ENCODE measurements around the gene CEP76.
"Not testable (repeated sequence)": the region's sequence is repeated elsewhere in the genome, so short reads cannot be mapped to it uniquely, and the experiment has no call there.

The CEP76 gene

DNA sequence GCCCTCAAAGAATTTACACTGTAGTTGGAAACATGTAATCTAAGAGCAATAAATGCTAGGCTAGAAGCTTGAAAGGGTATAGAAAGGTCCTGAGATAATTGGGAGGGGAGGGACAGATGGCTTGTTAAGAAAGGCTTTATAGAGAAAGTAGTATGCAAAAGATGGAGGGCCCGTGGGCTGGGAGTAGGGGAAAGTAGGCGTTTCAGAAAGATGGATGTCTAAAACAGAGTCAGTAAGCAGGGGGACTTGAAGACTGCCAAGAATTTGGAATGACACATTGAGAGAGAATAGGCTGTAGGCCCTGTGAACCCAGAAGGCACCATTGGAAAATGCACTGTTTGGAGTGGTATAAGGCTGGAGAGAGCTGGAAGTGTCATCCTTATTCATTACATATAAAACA is 1.1 kb upstream of the CEP76 start:
- peak; percentile 22 for DNase-seq

DNA sequence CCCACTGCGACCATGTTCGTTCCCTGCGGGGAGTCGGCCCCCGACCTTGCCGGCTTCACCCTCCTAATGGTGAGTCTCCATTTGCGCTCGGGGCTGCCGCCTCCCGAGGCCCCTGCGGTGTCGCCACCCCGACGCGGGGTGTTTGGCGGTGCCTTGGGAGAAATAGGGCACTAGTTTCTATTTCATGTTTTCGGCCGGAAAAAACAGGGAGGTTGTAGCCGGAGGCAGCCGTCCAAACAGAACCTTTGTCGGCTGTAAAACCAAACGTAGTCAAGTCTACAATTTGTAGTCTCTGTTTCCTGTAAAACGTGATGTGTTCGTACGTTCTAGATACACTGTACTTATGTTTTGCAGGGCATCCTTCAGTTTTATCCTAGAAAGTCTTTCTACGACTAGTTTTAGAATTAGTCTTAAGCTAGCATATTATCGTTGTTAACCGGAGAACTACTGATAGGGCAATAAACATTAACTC is 609 bp upstream of the CEP76 start:
- DNase-seq, result no peak

DNA sequence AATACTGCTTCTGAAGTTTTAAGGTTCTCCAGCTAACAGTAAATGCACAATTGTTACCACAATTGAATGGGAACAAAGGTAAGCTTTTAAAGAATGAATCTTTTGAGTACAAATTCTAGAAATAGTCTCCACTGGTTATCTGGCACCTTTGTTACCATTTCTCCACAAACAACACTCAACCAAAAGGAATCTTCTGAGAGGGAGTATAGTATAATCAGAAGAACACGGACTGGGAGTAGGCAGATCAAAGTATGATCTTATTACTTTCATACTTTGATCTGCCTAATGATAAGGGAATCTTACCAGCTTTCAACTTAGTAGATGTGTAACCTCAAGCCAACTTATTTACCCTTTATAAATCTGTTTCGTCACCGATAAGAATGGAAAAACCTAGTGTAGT is 1.4 kb downstream of the CEP76 start:
- no peak for DNase-seq

DNA sequence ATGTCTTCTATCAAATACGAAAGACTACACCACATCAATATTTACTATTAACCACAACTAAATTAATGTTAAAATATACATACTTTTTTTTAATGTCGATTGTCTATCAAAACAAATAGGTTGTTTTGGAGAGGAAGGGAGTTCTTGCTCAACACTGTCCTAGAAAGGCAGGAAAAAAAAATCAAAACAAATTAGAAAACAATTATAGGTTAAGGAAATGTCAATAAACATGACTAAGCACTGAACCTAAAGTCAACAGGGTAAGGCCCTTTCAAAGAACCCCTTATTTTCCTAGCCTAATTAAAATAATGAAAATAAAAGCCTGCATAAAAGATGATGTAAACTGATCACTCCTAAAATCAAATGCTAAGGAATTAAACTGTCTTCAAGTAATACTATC is 2.8 kb downstream of the CEP76 start:
- DNase-seq, result no peak

DNA sequence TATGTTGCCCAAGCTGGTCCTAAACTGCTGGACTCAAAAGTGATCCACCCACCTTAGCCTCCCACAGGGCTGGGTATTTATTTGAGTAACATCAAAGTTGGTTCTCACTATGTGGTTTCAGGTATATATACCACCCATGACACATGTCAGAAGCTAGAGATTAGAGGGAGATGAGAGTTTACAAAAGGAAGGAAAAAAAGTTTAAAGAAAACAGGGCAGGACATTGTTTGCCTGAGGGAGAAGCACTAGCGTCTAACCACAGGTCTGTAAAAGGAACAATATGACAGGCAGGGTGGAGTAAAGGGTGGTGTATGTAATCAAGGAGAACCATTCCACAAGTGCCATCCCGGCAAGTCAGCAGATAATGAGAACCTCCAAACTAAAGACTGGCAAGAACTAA is 8.5 kb downstream of the CEP76 start:
- DNase-seq, result peak; percentile 40

DNA sequence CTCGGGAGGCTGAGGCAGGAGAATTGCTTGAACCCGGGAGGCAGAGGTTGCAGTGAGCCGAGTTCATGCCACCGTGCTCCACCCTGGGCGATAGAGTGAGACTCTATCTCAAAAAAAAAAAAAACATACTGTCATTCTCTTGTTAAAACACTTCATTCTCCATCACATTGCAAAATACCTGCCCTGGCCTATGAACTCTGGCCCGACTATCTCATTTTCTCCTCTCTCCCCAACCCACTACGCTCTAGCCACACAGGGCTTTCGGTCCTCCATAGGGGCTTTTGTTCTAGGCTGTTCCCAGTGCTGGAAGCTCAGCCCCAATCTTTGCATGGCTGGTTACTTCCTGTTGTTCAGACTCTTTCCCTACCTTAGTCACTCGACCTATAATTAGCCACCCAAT is 10.3 kb downstream of the CEP76 start:
- no peak for DNase-seq

DNA sequence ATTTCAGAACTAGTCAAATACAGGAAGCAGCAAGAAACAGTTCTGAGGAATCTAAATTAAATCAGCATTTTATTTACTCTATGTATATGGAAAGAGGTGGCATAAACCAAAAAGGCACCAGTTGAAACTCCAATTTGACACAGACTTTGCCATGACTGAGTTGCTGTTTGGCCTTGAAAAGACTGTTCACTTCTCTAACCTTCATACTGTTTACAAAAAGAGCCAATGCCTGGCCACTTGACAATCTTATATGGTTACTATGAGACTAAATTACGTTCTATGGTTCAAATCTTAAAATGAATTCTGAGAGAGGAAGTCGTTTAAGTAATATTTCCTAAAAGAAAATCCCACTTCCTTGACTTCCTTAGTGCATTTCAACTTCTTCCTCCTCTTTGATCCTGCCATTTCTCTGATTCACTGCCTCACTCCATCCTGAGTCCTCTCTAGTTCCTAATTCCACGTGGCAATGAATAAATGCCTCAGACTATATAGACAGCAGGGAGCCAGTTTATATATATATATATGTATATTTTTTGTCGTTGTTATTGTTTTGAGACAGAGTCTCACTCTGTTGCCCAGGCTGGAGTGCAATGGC is 13.2 kb downstream of the CEP76 start:
- DNase-seq, result no peak

DNA sequence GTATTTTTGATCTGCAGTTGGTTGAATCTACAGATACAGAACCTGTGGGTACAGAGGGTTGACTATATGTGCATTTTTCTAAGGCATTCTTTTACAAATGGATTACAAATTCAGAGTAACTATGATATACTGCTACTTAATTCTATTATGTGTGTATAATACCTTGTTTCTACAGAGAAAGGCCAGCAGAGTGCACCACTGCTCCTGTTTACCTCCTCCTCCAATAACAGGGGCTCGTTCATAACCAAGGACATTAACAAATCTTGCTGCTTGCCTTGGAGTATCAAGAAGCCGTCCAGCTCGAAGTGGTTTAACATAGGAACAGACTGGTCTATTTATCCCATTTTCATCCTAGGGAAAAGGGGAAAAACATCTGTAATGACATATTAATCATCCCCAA is 16.4 kb downstream of the CEP76 start:
- no peak for DNase-seq

DNA sequence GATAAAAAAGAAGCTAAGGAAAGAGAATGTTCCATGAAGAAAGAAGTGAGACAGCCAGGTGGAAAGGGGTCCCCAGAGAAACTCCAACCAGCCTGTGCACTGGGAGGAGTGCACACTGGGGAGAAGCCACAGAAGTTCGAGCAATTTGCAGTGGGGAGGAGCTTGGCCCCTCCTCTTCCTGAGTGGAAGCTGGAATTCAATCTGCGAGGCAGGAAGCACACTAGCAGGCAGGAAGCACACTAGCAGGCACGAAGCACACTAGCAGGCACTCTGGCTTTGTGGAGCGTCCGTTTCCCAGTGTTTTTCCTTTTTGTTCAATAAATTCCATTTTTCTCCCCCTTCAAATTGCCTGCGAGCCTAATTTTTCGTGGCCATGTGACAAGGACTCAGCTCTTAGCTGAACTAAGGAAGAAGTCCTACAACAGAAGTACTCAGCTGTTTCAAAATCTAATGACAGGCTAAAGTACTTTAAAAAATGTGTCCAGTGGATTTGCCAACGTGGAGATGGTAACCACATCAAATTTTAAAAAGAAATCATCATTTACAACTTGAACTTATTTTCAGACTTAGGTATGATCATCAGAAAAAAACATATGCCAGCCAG is 23.2 kb downstream of the CEP76 start:
- no peak for DNase-seq

DNA sequence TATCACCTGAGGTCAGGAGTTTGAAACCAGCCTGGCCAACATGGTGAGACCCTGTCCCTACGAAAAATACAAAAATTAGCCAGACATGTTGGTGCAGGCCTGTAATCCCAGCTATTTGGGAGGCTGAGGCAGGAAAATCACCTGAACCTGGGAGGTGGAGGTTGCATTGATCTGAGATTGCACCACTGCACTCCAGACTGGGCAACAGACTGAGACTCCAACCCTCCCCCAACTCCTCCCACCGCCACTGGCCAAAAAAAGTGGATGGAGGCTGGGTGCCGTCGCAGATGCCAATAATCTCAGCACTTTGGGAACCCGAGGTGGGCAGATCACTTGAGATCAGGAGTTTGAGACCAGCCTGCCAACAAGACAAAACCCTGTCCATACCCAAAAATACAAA is 34.5 kb downstream of the CEP76 start:
- DNase-seq, result no peak

DNA sequence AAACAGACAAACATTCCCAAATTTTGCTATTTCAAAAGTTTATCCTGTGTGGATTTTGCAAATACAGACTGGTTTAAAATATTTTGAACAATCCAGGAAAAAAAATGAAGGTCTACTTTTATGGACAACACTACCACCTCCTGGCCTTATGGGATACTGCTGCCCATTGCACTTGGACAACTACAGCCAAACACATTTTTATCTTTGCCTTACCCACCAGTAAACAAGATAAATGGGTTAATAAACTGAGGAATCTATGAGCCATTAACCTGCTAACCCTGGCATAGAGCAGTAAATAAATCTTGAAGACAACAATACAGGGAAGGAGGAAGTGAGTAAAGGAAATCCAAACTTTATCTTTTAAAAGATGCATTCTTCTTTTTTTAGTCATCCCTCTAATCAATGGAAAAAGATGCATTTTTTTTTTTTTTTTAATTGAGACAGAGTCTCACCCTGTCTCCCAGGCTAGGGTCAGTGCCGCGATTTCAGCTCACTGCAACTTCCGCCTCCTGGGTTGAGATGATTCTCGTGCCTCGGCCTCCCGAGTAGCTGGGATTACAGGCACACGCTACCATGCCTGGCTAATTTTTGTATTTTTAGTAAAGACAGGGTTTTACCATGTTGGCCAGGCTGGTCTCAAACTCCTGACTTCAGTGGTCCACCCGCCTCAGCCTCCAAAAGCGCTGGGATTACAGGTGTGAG is 42.5 kb downstream of the CEP76 start:
- peak; percentile 55 for DNase-seq

DNA sequence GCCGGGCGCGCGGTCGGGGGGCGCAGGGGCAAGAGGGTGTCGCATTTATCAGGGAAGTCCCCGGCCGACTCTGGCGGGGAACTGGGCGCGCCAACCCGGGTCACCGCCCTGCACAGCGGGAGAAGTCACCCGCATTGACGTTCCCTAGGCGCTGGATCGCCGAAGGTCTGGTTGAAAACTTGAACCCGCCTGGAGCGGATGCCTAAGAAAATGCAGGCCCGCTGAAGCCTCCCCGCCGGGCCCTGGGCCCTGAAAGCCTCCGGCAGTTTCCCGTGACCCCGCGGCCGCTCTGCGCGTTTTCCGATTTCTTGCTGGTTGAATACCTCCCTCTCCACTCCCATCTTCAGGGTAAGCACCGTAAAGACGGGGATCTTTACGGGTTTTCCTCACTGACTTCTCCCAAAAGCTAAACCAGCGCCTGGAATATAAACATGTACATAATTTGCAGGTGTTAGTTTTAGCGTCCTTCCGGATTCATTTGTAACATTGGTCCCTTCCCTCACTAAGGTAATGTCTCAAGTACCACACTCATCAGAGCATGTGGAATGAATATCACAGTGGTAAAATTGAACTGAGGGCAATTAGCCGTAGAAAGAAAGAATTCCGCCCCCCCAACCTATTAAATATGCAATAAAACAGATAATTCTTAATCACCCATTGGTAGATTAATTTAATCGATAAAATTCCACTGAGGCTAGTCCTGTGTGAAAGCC is 43.9 kb downstream of the CEP76 start:
- DNase-seq, result peak; percentile 23

DNA sequence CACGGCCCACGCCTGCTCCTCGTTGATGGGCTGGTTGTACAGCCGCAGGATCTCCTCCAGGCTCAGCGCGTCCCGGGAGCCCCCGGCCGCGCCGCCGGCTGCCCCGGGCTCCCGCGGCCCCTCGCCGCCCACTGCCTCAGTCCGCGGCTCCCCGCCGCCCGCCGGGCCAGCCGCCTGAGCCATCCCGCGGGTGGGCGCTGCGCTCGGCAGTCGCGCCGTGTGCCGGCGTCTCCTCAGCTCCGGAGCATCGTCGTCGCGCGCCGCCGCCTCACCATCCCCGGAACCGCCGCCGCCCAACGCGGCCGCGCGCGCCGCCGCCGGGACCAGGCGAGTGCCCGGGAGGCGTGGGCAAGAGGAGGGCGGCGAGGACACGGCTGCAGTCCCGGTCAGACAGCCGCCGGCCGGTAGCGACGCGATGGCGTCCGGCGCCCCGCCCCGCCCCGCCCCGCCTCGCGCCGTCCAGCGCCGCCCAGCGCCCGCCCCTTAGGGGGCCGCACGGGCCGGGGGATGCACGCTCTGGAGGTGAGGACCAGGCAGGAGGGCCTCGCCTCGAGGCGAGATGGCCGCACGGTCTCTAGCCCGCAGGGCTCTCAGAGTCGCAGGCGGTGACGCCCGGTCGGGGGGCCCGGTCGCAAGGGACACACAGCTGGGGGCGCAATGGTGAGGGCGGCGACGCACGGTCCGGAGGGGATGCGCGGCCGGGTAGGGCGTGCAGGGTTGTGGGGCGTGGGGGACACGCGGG is 44.7 kb downstream of the CEP76 start, which contains the start of gene SPIRE1:
Gene SPIRE1, minus strand, starts transcription at position 424 of the 742 bp plus-strand sequence. Its CDS starts 241 bp downstream, at position 183.
- DNase-seq, result peak; percentile 44

DNA sequence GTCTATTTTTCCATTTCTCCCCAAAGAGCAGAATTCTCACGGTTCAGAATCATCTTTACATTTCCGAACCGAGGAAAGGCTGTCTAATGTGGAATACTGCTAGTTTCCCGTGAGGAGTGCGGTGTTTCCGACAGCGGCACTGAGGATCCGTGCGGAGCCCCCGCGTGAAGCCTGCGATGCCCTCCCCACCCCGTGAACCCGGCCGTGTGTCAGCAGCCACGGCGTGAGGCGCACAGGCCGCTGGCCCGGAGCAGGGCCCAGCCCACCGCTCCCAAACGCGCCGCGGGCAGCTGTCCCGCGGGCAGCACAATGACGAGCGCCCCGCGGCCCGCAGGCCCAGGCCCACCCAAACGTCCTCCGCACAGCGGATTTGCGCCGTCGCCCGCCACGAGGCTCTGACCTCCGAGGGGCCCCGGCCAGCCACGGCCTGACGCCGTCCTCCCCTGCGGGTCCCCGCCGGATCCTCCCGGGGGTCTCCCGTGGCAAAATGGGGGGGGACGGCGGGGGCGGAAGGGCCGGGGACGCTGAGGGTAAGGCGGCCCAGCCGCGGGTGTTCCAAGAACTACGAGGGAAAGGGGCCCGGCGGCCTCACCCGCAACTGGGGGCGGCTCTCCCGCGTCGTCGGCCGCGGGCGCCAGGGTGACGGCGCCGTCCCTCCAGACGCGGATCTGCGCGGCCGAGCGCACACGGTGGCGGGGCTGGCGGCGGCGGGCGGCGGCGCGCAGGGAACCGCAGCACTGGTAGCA is 45.4 kb downstream of the CEP76 start:
- peak; percentile 24 for DNase-seq

DNA sequence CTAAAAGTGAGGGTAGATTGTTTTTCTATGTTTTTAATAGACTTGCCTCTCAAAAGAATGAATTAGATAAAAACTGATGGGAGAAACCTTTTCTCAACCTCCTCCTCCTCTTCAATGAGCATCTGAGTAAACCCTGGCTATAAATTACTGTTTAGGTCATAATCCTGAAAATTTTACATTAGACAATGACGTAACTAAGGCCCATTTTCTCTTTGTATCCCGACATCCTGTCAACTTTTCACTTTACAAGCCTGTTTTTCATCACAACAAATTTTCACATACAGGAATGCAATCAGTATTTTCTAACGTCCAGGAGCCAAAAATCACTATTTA is 46.0 kb downstream of the CEP76 start:
- no peak for DNase-seq

DNA sequence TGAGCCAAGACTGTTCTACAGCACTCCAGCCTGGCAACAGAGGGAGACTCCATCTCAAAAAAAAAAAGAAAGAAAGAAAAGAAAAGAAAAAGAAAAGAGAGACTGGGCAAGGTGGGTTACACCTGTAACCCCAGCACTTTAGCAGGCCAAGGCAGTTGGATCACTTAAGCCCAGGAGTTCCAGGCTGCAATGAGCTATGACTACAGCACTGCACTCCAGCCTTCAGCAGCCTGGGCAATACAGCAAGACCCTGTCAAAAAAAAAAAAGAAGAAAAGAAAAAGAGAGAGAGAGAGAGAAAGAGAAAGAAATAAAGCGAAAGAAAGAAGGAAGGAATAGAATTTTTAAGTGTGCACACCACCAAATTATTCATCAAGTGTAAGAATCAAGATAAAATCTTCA is 47.6 kb downstream of the CEP76 start:
- DNase-seq, result no peak

DNA sequence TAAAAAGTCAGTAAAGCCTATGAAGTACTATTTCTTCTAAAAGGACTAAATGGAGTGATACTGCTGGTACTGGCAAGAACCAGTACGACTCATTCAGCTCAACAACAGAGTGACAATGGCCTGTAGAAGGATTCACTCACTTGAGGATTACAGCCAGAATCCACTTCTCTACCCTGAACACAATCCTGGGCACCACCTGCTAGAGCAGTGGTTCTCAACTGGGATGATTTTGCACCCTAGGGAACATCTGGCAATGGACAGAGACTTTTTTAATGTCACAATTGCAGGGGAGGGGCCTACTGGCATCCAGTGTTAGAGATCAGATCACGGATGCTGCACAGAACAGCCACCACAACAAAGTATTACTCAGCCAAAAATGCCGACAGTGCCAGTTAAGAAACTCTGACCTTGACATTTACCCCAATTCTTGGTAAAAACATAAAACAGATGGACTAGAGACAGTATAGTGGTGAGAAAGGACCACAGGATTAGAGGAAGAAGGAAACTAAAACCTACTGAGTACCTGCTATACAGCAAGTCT is 49.6 kb downstream of the CEP76 start:
- peak; percentile 59 for DNase-seq

DNA sequence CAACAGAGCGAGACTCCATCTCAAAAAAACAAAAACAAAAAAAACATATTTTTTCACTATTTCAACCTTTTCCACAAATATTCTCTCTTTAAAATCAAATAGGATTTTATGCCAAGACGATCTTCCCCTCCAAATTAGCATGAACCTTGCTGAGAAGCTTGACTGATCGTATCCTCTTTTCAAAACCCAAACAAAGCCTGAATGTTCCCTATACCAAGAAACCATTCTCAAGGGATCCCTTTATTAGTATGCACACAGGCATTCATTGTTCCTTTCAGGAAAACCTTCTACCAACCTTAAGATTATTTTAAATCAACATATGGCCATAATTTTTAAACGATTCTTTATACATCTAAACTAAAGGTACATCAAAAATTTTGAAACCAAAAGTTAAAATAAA is 50.9 kb downstream of the CEP76 start:
- no peak for DNase-seq

DNA sequence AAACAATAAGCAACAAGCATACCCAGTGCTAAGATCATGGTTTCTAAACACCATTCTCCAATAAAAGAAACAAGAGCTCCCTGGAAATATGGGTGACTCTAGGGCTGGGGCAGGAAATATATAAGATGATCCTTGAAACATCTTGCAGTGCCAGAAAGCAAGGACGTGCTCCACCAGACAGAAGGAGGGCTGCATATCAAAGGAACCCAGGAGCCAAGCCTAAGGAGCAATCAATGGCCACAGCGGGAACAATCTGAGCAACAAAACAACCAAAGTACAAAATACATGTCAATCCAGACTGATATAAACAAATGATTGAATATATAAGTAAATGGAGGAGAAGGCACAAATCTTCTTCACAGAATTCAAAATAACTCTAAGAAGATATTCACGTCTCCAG is 54.8 kb downstream of the CEP76 start:
- no peak for DNase-seq

DNA sequence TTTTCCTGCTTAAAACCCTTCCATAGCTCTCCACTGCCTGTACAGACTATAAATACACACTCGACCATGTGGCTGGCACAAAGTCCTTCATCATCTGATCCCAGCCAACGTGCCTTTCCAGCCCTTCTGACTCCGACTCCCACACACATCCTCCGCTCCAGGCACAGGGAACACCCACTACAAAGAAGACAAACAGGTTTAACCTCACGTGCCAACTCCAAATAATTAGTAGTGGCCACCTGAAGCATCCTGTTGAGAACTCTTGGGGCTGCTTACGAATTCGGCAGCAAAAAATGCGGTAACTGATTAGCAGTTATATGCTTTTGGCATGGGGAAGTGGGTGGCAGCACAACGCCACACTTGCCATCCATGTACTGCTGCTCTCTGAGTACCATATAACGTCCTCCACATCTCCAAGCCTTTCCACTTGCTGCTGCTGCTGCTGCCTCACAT is 56.7 kb downstream of the CEP76 start:
- DNase-seq, result no peak

DNA sequence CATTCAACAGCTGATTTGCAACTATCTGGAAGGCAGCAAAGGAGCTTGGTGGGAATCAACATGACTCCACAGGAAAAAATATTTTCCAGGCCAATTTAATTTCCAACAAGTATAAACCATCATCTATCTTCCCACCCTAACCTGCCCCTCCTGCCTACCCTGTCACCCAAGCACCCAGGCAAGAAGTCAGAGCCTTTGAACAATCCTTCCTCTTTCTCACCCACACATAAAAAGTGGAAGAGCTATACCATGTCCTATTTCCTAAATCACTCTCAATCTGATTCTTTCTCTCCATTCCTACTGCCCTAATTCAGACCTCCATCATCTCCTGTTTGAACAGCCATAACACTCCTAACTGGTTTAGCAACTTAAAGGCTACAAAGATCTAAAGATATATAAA is 57.3 kb downstream of the CEP76 start:
- DNase-seq, result no peak

DNA sequence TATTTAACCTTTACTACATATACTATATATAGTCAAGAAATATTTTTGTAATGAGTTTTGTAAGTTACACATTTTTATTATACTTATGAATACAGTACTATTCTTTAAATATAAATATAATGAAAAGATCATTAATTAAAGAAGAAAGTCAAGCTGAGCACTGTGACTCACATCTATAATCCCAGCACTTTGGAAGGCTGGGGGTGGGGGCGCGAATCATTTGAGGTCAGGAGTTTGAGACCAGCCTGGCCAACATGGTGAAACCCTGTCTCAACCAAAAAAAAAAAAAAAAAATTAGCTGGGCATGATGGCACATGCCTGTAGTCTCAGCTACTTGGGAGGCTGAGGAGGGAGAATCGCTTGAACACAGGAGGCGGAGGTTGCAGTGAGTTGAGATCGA is 58.8 kb downstream of the CEP76 start:
- DNase-seq, result not testable (repeated sequence)

Data from activated CD4-positive, alpha-beta T cell treated with anti-CD3 and anti-CD28 coated beads, Interleukin-2, Interleukin-6, amounts not matched to agents 100 ng/mL and 50 ng/mL, durations not matched to agents 16 hours and 8 hours (primary cell).